DMS153 (cell line): ENCODE results near the gene FAM210B.
"Not testable (repeated sequence)": the region's sequence is repeated elsewhere in the genome, so short reads cannot be mapped to it uniquely, and the experiment has no call there.

Experiments
- DNase-seq: peaks from one replicate; lab custom pipeline; 2025; lab: John Stamatoyannopoulos, UW

Gene FAM210B

GRCh38 chr20:56360908-56361205, 2.1 kb downstream of the FAM210B start:
- DNase-seq = no peak

- DNase-seq = no peak
Observed at GRCh38 chr20:56361900-56362299, 3.1 kb downstream of the FAM210B start.

GRCh38 chr20:56362833-56363413, 4.1 kb downstream of the FAM210B start:
- DNase-seq = no peak

- DNase-seq = no peak
Observed at GRCh38 chr20:56363491-56363890, 4.7 kb downstream of the FAM210B start.

GRCh38 chr20:56368351-56369134, 9.8 kb downstream of the FAM210B start:
- DNase-seq = no peak

GRCh38 chr20:56369179-56369578, 10.4 kb downstream of the FAM210B start:
- no peak for DNase-seq

- no peak for DNase-seq
Observed at GRCh38 chr20:56371977-56372376, 13.2 kb downstream of the FAM210B start.

GRCh38 chr20:56372850-56373249, 14.1 kb downstream of the FAM210B start:
- no peak for DNase-seq

- DNase-seq = no peak
Observed at GRCh38 chr20:56373942-56374341, 15.2 kb downstream of the FAM210B start.

GRCh38 chr20:56376331-56376730, 17.6 kb downstream of the FAM210B start:
- DNase-seq = no peak

GRCh38 chr20:56378386-56378785, 19.6 kb downstream of the FAM210B start:
- DNase-seq = no peak

- no peak for DNase-seq
Observed at GRCh38 chr20:56380375-56380774, 21.6 kb downstream of the FAM210B start.

GRCh38 chr20:56381501-56381900, 22.7 kb downstream of the FAM210B start:
- no peak for DNase-seq

- DNase-seq = no peak
Observed at GRCh38 chr20:56382696-56383095, 23.9 kb downstream of the FAM210B start.

GRCh38 chr20:56383334-56383733, 24.6 kb downstream of the FAM210B start:
- no peak for DNase-seq

- DNase-seq = no peak
Observed at GRCh38 chr20:56385130-56385529, 26.4 kb downstream of the FAM210B start.

- no peak for DNase-seq
Observed at GRCh38 chr20:56386219-56386618, 27.4 kb downstream of the FAM210B start.

- DNase-seq = no peak
Observed at GRCh38 chr20:56388882-56389281, 30.1 kb downstream of the FAM210B start.

GRCh38 chr20:56389807-56390206, 31.0 kb downstream of the FAM210B start:
- DNase-seq = no peak

- DNase-seq = not testable (repeated sequence)
Observed at GRCh38 chr20:56390396-56390795, 31.6 kb downstream of the FAM210B start.

GRCh38 chr20:56391037-56391436, 32.3 kb downstream of the FAM210B start:
- no peak for DNase-seq

- no peak for DNase-seq
Observed at GRCh38 chr20:56391596-56392131, 32.9 kb downstream of the FAM210B start.

- peak; percentile 94 for DNase-seq
Observed at GRCh38 chr20:56392132-56392880, 33.5 kb downstream of the FAM210B start, which contains the start of the genes AURKA and CSTF1. AURKA (minus strand) TSS chr20:56392215; CDS start chr20:56388197, 4,018 bp downstream. CSTF1 (plus strand) TSS chr20:56392645; CDS start chr20:56395553, 2,908 bp downstream.
